Keratinocyte (primary cell): ENCODE measurements around the gene S100PBP. TPM values are rescaled to one million over a fixed set of nuclear protein-coding genes. Genes with fewer than 3 reads are reported as not detected.

Source experiments
- DNase-seq: peaks from one replicate; pipeline ENCODE4 v3.0.0-alpha.2; 2011; ENCODE audit warnings: low read depth, missing footprints, low spot score
- FAIRE-seq: peaks from 2 replicates; lab custom pipeline; 2011; peaks lifted over from hg19 to GRCh38; lab: Jason Lieb, UNC
- H2AFZ ChIP-seq: 2 replicates; pipeline ENCODE4 v1.6.0; 2012; ENCODE audit warnings: low read length, control low read depth, inconsistent platforms; ENCODE audit not compliant: control insufficient read depth
- H3K27ac ChIP-seq: 2 replicates; pipeline ENCODE4 v1.5.1; 2011; ENCODE audit warnings: low read length; ENCODE audit not compliant: control insufficient read depth, insufficient read depth
- H3K27me3 ChIP-seq: 3 replicates; pipeline ENCODE4 v1.6.0; 2011; ENCODE audit warnings: low read length; ENCODE audit not compliant: control insufficient read depth, insufficient read depth; ENCODE audit errors: extremely low read depth
- H3K36me3 ChIP-seq, 2 experiments: 2 replicates in 1 of 2; 3 replicates in 1 of 2; pipeline ENCODE4 v1.5.1; 2011; ENCODE audit warnings: low read length in 2 of 2, mild to moderate bottlenecking in 1 of 2; ENCODE audit not compliant: control insufficient read depth in 2 of 2, insufficient read depth in 2 of 2; ENCODE audit errors: extremely low read depth in 1 of 2
- H3K4me1 ChIP-seq: 3 replicates; pipeline ENCODE4 v1.5.1; 2011; ENCODE audit warnings: low read length; ENCODE audit not compliant: control insufficient read depth, insufficient read depth; ENCODE audit errors: extremely low read depth
- H3K4me2 ChIP-seq: 3 replicates; pipeline ENCODE4 v1.6.0; 2011; ENCODE audit warnings: low read depth, low read length; ENCODE audit not compliant: control insufficient read depth, insufficient read depth; ENCODE audit errors: extremely low read depth
- H3K4me3 ChIP-seq, 3 experiments: fragments of 200-600 bp in 1 of 3; sonication (generic) in 1 of 3; 2 replicates in 2 of 3; 3 replicates in 1 of 3; pipeline ENCODE4 v1.5.1; 2011 to 2016; ENCODE audit warnings: low read length in 3 of 3, mild to moderate bottlenecking in 3 of 3, control low read depth in 2 of 3, inconsistent platforms in 1 of 3, low read depth in 1 of 3, mixed read lengths in 1 of 3, mixed run types in 1 of 3, moderate library complexity in 1 of 3; ENCODE audit not compliant: control insufficient read depth in 2 of 3, insufficient read depth in 2 of 3; ENCODE audit errors: extremely low read depth in 1 of 3
- H3K79me2 ChIP-seq: 2 replicates; pipeline ENCODE4 v1.6.0; 2012; ENCODE audit warnings: low read length; ENCODE audit not compliant: control insufficient read depth, insufficient read depth
- H3K9ac ChIP-seq: 3 replicates; pipeline ENCODE4 v1.6.0; 2011; ENCODE audit warnings: low read length; ENCODE audit not compliant: control insufficient read depth, insufficient read depth; ENCODE audit errors: extremely low read depth
- H3K9me1 ChIP-seq: 3 replicates; pipeline ENCODE4 v1.6.0; 2011; ENCODE audit warnings: low read length; ENCODE audit not compliant: control insufficient read depth, insufficient read depth; ENCODE audit errors: extremely low read depth
- H3K9me3 ChIP-seq: 2 replicates; pipeline ENCODE4 v1.5.1; 2012; ENCODE audit warnings: low read depth, low read length; ENCODE audit not compliant: control insufficient read depth
- H4K20me1 ChIP-seq: 3 replicates; pipeline ENCODE4 v1.6.0; 2011; ENCODE audit warnings: low read length; ENCODE audit not compliant: control insufficient read depth, insufficient read depth; ENCODE audit errors: extremely low read depth
- EZH2 ChIP-seq: IDR thresholded peaks from one replicate; pipeline ENCODE4 v1.6.1; 2012; ENCODE audit warnings: inconsistent platforms, mild to moderate bottlenecking, low read length, moderate library complexity
- dilution Hi-C: fragments of 300-500 bp; cut with MboI; formaldehyde crosslinking; loops from one replicate; pipeline ENCODE4 v1.7.0; 2020; ENCODE audit warnings: low sequenced_read_pairs; ENCODE audit not compliant: extremely low pct_ligation_motif_present
- polyA plus RNA-seq, 5 experiments: library from polyadenylated mRNA; depleted of rRNA in 3 of 5; stranded (reverse) in 3 of 5; stranded (forward) in 1 of 5; unstranded in 1 of 5; fragments of >200 nt; gene quantifications; 1 replicate in 1 of 5; 2 replicates in 3 of 5; 3 replicates in 1 of 5; pipeline versions ENCODE4 v1.2.1 to v1.2.3, GENCODE V29; 2011 to 2012; ENCODE audit warnings: missing spikeins in 2 of 5, low read depth in 1 of 5, low replicate concordance in 1 of 5
- TF ChIP-seq, protein P1 (sequence below), 3 experiments: IDR thresholded peaks in 1 of 3; conservative IDR thresholded peaks in 1 of 3; optimal IDR thresholded peaks in 1 of 3; 2 replicates in 2 of 3; 3 replicates in 1 of 3; pipeline versions ENCODE3 to v1.5.1; 2011; ENCODE audit warnings: low read length in 3 of 3, mild to moderate bottlenecking in 3 of 3, moderate library complexity in 2 of 3, control low read depth in 1 of 3, inconsistent platforms in 1 of 3; ENCODE audit not compliant: insufficient read depth in 2 of 3; ENCODE audit errors: extremely low read depth in 1 of 3

Gene S100PBP
- polyA plus RNA-seq, 1 donor (not counting 4 experiments of a cell fraction or from before 2014, with no cell fraction given) = 29.0 TPM

DNA sequence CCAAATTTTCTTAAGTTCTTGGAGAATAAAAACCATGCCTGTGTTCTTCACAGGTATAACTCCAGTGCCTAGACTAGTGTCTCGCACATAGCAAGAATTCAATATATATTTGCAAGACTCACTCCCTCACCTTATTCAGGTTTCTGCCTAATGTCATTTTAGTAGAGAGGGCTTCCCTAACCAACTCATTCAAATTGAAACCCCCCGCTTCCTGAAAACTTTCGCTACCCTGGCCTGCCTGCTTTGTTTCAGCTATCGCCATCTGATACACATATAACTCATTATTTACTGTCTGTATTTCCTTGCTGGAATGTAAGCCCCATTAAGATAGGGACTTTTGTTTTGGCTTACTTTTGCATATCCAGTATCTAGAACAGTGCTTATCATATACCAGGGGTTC is 8.9 kb upstream of the S100PBP start:
- Histone ChIP-seq H3K36me3 (peaks cover 18 to 39% of the 10 kb centered on the region in 2 experiments), H2AFZ (no peak overlapping the region), H3K27ac (no peak overlapping the region), H4K20me1 (peaks cover 20% of the 10 kb centered on the region), H3K4me1 (no peaks in the 10 kb centered on the region), H3K79me2 (peaks cover 52% of the 10 kb centered on the region), H3K4me2 (no peak overlapping the region), H3K27me3 (no peaks in the 10 kb centered on the region), H3K9me1 (peaks cover 7% of the 10 kb centered on the region), H3K4me3 (no peak overlapping the region), H3K9me3 (no peaks in the 10 kb centered on the region), H3K9ac (no peak overlapping the region)
- dilution Hi-C loops = no loop called here
- DNase-seq (no peak), FAIRE-seq (no peak)
- no peak for TF ChIP-seq EZH2
- TF ChIP-seq, protein P1, sequence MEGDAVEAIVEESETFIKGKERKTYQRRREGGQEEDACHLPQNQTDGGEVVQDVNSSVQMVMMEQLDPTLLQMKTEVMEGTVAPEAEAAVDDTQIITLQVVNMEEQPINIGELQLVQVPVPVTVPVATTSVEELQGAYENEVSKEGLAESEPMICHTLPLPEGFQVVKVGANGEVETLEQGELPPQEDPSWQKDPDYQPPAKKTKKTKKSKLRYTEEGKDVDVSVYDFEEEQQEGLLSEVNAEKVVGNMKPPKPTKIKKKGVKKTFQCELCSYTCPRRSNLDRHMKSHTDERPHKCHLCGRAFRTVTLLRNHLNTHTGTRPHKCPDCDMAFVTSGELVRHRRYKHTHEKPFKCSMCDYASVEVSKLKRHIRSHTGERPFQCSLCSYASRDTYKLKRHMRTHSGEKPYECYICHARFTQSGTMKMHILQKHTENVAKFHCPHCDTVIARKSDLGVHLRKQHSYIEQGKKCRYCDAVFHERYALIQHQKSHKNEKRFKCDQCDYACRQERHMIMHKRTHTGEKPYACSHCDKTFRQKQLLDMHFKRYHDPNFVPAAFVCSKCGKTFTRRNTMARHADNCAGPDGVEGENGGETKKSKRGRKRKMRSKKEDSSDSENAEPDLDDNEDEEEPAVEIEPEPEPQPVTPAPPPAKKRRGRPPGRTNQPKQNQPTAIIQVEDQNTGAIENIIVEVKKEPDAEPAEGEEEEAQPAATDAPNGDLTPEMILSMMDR (optimal IDR thresholded peaks at IDR 0.05 in 1 of 3, IDR thresholded peaks at IDR 0.05 in 1 of 3, conservative IDR thresholded peaks at IDR 0.05 in 1 of 3; ENCODE audit: extremely low read depth in 1 of 3, insufficient read depth in 2 of 3, low read length in 3 of 3) = no peak

DNA sequence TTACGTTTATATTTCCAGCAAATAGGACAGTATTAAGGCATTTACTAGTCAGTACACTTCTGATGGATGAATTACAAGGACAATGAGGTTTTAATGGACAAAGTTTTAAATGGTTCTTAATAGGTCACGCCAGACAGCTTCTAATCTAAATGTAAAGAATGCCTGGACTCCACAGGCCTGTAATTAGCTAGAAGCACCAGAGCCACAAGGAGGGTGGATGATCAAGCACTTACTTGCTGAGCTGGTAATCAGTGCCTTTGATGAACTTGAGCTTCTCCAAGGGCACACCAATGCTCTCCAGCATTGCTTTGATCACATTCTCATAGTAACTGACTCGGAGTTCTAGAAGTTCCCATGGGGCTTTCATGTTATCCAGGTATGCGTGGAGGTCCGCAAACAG is 7.1 kb upstream of the S100PBP start:
- no peak overlapping the region for H3K4me3 ChIP-seq
- H3K9me1 ChIP-seq = peaks cover 9% of the 10 kb centered on the region
- no peak overlapping the region for H3K4me2 ChIP-seq
- H2AFZ ChIP-seq = no peak overlapping the region
- H4K20me1 ChIP-seq = peaks cover 25% of the 10 kb centered on the region
- H3K36me3 ChIP-seq = peaks cover 18 to 49% of the 10 kb centered on the region in 2 experiments
- no peak for TF ChIP-seq EZH2
- TF ChIP-seq, protein P1 (optimal IDR thresholded peaks at IDR 0.05 in 1 of 3, IDR thresholded peaks at IDR 0.05 in 1 of 3, conservative IDR thresholded peaks at IDR 0.05 in 1 of 3; ENCODE audit: extremely low read depth in 1 of 3, insufficient read depth in 2 of 3, low read length in 3 of 3) = no peak
- H3K9me3 ChIP-seq = no peaks in the 10 kb centered on the region
- peaks cover 15% of the 10 kb centered on the region for H3K4me1 ChIP-seq
- dilution Hi-C loops = no loop called here
- H3K79me2 ChIP-seq = peaks cover 69% of the 10 kb centered on the region
- no peak overlapping the region for H3K9ac ChIP-seq
- no peaks in the 10 kb centered on the region for H3K27me3 ChIP-seq
- no peak overlapping the region for H3K27ac ChIP-seq
- FAIRE-seq (no peak), DNase-seq (no peak)
